HG02973 (cell line): Measurements from ENCODE around the gene RCOR1.

Source experiments
- ATAC-seq: cut with Tn5 transposase; IDR thresholded peaks from one replicate; pipeline ENCODE4 v1.9.1; 2021; ENCODE audit warnings: moderate library complexity; ENCODE audit not compliant: unreplicated experiment

RCOR1 gene

GRCh38 chr14:102668291-102668873 is 75.9 kb downstream of the RCOR1 start:
- no peak for ATAC-seq

DNA sequence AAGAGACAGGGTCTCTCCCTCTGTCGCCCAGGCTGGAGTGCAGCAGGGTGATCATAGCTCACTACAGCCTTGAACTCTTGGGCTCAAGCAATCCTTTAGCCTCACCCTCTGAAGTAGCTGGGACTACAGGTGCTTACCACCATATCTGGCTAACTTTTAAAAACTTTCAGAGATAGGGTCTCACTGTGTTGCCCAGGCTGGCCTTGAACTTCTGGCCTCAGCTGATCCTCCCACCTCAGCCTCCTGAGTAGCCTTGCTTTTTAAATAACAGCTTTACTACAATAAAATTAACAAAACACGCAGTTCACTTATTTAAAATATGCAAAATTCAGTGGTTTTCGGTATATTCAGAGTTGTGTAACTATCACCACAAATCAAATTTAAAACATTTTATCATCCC is 79.0 kb downstream of the RCOR1 start:
- ATAC-seq: no peak

DNA sequence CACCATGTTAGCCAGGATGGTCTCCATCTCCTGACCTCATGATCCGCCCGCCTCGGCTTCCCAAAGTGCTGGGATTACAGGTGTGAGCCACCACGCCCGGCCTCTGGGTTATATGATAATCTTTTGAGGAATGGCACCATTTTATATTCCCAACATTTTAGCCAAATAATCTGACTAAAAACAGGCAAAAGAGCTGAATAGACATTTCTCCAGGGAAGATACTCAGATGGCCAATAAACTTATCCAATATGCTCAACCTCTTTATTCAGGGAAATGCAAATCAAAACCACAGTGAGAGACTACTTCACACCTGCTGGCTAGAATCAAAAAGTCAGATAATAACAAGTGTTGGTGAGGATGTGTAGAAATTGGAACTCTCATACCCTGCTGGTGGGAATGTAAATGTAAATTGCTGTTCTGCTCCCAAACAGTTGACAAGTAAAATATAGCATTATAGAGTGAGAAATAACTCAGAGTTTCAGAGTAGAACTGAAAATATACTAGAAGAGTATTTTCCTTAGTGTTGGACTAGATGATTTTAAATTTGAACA is 80.0 kb downstream of the RCOR1 start:
- ATAC-seq: no peak

GRCh38 chr14:102675396-102675795 is 82.9 kb downstream of the RCOR1 start:
- no peak for ATAC-seq

- no peak for ATAC-seq
Observed at GRCh38 chr14:102678394-102678793, 85.9 kb downstream of the RCOR1 start.

DNA sequence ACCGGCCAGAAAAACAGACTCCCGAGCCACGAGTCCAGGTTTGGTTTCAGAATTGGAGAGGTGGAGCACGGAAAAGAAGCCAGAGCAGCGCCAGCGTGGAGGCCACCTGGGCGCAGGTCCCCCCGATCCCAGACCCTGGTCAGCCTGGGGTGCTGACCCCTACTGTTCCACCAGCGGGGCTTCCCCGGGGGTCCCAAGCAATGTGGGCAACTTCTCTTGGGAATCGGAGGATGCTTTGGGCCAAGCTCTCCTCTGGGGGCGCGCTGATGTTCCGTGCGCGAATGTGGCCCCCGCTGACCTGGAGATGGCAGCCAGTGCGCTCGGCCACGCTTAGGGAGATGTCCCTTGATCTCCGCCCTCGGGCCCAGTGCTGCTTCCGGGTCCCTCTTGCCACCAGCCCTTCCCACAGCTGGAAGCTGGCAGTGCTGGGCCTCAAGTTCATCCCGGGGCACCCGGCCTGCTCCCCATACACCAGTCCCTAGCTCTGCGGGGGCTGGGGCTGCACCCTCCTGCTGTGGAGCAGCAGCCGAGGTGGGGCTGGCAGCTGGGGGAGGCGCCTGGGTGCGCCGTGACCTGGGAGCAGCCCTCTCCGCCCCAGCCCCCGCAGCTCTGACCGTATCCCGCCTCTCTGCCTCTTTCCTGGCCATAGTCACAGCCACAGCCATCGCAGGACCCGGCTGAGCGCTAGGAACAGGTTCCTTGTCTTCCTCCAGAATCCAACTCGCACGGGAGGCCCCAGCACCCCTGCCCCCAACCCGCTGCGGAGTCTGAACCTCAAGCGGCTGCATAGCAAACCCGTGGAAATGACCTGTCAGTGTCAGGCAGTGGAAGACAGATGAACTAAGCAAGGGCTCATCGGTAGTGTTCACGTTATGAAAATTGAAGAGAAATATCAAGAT is 91.2 kb downstream of the RCOR1 start:
- no peak for ATAC-seq

GRCh38 chr14:102684298-102684663 is 91.8 kb downstream of the RCOR1 start:
- no peak for ATAC-seq

DNA sequence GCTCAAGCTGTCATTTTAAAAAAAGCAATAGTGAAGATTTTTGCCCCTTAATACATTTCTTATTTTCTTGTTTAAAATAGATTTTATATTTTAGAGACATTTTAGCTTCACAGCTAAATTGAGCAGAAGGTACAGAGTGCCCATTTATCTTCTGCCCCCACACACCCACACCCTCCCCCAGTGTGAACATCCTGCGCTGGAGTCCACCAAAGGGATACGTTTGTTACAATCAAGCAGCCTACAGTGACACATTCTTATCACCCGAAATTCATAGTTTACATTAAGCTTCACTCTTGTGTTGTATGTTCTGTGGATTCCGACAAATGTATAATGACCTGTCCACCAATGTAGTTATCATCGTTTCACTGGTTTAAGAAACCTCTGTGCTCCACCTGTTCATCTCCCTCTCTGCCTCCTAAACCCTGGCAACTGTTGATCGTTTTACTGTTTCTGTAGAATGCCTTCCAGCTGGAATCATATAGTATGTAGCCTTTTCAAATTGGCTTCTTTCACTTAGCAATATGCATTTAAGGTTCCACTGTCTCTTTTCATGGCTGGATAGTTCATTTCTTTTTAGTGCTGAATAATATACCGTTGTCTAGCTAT is 93.8 kb downstream of the RCOR1 start:
- ATAC-seq: no peak

GRCh38 chr14:102688290-102688689 is 95.8 kb downstream of the RCOR1 start:
- ATAC-seq: no peak

- ATAC-seq: no peak
Observed at GRCh38 chr14:102690509-102691286, 98.2 kb downstream of the RCOR1 start.

DNA sequence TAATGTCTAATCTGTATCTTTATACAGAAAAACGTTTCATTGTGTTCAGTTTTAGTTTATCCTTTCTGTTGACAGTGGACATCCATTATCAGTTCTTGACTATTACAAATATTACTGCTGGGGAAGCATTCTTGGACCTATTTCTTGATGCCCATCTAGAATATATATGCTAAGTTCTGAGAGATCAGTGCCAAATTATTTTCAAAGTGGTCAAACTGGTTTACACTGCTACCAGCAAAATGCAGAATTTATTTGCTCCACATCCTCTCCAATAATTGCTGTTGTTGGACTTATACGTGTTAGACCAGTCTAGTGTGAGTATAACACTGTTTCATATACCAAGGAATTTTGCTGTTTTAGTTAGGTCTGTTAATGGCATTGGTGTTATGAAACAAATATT is 99.3 kb downstream of the RCOR1 start:
- ATAC-seq: no peak

DNA sequence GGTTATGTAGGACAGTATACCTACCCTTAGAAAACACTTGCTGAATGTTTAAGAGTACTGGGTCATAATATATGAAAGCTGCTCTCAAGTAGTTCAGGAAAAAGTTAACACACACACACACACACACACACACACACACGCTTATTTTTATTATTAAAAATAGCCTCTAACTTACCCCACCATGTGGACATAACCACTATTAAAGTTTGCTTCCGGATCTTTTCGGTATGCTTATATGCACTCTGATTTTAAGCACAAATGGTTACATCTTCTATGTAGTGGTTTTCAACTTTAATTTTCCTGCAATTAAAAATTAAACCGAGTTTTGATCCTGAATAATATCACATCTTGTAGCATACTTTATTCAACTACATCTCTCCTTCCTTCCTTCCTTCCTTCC is 99.9 kb downstream of the RCOR1 start:
- no peak for ATAC-seq

GRCh38 chr14:102693006-102693755 is 100.7 kb downstream of the RCOR1 start:
- no peak for ATAC-seq

GRCh38 chr14:102694530-102695166 is 102.2 kb downstream of the RCOR1 start:
- no peak for ATAC-seq

DNA sequence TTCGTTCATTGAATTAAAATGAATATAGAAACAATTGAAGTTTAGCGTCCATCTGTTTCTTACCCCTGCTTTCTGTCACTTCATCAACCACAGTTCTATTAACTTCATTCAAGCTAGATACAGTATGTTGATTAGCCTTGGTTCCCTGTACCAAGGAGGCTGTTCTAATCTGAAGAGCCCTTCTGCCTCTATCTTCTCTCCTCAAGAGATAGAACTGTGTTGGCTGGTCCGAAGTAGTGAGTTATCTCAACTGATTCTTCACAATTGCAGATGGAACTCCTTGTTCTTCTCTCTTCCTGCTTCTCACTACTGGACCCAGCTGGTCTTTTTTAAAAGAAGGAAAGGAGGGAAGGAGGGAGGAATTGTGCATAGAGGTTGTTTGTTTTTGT is 102.7 kb downstream of the RCOR1 start:
- ATAC-seq: no peak

GRCh38 chr14:102696332-102696731 is 103.9 kb downstream of the RCOR1 start:
- ATAC-seq: no peak

DNA sequence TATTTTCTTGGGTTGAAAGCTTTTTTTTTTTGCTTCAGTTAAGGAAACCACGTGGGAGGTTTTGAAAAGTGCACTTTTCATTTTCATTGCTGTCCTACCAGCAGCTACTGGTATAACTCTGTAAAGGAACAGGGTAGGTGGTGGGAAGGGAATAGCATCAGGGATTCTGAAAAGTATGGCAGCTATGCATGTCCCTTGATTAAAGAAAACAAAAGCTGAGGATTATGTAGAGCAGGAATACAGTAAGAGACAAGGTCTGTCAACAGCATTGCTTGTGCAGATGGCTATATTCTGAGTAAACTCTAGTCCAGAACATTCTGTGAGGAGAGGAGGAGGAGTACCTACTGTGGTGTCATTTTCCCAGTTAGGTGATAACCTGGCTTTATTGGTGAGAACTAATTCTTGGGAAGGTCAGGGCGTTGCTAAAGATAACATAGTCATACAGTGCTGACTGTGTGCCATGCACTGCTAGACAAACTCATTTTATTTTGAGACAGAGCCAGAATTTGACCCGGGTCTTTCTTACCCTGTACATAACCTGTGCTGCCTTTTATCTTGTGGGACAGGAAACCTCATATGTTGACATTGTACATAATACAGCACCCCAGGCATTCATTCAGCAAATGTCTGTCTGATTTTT is 104.5 kb downstream of the RCOR1 start:
- ATAC-seq: no peak

- no peak for ATAC-seq
Observed at GRCh38 chr14:102697501-102697900, 105.1 kb downstream of the RCOR1 start.

- ATAC-seq: no peak
Observed at GRCh38 chr14:102699416-102700110, 107.1 kb downstream of the RCOR1 start.
